GM18526 (cell line): ENCODE measurements around the gene CUBN.

Experiments used
- POLR2A ChIP-seq: IDR thresholded peaks from 3 replicates; pipeline ENCODE4 v1.6.1; 2011; ENCODE audit not compliant: insufficient read length; ENCODE audit errors: extremely low read depth

The CUBN gene

GRCh38 chr10:17098012-17098411 is 31.6 kb downstream of the CUBN start:
- TF ChIP-seq POLR2A: no peak

GRCh38 chr10:17094844-17095243 is 34.8 kb downstream of the CUBN start:
- no peak for TF ChIP-seq POLR2A

- TF ChIP-seq POLR2A: no peak
Measured at GRCh38 chr10:17092986-17093803, 36.4 kb downstream of the CUBN start.

GRCh38 chr10:17092216-17092944 is 37.2 kb downstream of the CUBN start:
- TF ChIP-seq POLR2A: no peak

- no peak for TF ChIP-seq POLR2A
Measured at GRCh38 chr10:17088118-17088806, 41.3 kb downstream of the CUBN start.

- no peak for TF ChIP-seq POLR2A
Measured at GRCh38 chr10:17086865-17087367, 42.7 kb downstream of the CUBN start.

- TF ChIP-seq POLR2A: no peak
Measured at GRCh38 chr10:17085011-17085725, 44.4 kb downstream of the CUBN start.

GRCh38 chr10:17084258-17084657 is 45.4 kb downstream of the CUBN start:
- no peak for TF ChIP-seq POLR2A

- TF ChIP-seq POLR2A: no peak
Measured at GRCh38 chr10:17081431-17081830, 48.2 kb downstream of the CUBN start.

GRCh38 chr10:17077890-17078289 is 51.7 kb downstream of the CUBN start:
- no peak for TF ChIP-seq POLR2A

- TF ChIP-seq POLR2A: no peak
Measured at GRCh38 chr10:17077346-17077781, 52.2 kb downstream of the CUBN start.

GRCh38 chr10:17076626-17077345 is 52.8 kb downstream of the CUBN start:
- TF ChIP-seq POLR2A: no peak

- no peak for TF ChIP-seq POLR2A
Measured at GRCh38 chr10:17075533-17076359, 53.9 kb downstream of the CUBN start.

- TF ChIP-seq POLR2A: no peak
Measured at GRCh38 chr10:17074541-17074847, 55.1 kb downstream of the CUBN start.
